ENCODE data around the gene GTPBP3. TPM values are rescaled to one million over a fixed set of nuclear protein-coding genes. Genes with fewer than 3 reads are reported as not detected.

GTPBP3 gene
- polyA plus RNA-seq, 3 donors, result 17.4 to 39.2 (median 34.1) TPM

DNA sequence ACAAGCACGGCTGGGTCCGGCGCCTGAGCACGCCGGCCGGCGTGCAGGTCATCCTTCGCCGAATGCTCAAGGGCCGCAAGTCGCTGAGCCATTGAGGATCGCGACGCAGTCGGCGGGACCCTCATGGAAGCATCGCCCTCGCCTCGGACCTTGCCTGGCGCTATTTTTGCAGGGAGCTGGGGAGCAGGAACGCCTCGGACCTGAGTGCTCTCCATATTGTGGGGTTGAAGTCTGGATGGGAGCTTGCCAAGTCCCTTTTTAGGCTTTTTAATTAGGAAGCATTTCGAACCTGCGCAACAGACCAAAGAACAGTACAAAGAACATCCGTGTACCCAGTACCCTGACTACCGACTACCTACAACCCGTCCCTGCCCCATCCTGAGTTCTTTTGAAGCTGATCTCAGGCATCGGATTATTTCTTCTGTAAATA is 31.1 kb upstream of the GTPBP3 start:
- no peak for DNase-seq

DNA sequence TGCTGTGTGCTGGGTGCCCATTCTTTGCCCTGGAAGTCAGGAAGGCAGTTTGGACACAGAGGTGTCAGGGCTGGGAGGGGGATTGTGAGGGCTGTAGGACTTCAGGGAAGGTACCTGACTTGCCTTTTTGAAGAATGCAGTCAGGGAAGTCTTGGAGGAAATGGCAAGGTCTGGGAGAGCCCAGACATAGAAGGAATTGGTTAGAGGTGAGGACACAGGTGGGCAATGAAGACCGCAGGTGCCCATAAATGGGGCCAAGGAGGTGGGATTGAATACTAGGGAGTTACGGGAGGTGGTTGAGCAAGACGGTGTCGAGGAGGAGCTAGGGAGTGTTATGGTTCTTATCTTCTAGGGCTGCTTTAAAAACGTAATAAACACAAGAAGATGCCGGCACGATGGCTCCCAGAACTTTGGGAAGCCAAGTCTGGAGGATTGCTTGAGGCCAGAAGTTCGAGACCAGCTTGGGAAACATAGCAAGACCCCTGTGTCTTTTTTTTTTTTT is 29.4 kb upstream of the GTPBP3 start:
- DNase-seq, result no peak

DNA sequence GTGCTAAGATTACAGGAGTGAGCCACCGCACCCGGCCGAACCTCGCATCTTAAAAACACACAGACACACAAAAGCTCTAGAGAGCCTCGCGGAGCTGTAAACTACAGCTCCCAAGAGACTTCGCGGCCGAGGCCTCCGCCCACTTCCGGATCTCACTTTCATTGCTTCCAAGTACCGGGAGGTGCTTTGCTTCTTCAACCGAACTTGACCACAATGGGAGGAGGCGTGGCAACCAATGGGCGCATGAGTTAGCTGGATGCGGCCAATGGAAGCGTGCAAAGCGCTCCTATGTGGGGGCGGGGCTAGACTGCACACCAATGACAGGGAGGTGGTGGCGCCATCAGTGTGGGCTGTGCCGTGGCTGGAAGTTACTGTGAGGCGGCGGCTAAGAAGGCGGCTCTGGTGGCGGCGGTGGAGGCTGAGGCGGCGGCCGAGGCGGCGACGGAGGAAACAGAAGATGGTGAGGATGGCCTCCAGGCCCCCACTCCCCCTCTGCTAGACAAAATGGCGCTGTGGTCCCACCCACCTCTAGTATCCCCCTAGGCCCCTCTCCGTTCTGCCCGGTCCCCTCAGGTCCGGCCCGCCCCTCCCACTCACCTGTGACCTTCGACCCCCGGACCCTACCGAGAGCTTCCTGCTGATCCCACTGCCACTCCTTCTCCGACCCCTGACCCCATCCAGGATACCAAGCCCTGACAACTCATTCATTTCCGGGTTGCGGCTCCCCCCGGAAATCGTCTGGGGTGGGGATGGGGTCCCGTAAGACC is 28.0 kb upstream of the GTPBP3 start, which contains the start of gene DDA1:
DDA1 (plus strand) TSS at position 366 of the 767 bp plus-strand sequence; CDS start at position 458, 92 bp downstream.
- peak; percentile 100 for DNase-seq

DNA sequence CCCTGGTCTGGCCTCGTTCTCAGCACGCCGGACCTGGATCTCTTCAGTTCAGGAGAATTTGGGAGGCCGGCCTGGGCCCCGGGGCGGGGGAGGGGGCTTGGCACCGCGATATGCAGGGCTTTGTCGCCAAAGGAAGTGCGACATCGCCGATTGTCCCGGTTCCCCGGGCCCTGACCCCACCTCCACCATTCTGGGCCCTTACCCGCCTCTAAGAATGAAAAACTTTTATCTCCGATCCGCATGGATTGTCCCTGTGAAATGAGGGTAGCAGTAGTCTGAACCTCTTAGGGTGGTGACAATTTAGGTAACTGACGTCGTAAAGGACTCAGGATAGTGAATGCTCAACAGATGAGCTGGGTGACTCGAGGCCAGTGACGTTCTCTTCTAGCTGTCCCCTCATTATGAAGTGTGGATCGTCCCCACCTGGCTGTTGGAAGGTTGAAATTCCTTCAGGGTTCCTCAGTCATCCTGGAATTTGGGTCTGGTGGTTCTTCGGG is 27.3 kb upstream of the GTPBP3 start:
- no peak for DNase-seq

DNA sequence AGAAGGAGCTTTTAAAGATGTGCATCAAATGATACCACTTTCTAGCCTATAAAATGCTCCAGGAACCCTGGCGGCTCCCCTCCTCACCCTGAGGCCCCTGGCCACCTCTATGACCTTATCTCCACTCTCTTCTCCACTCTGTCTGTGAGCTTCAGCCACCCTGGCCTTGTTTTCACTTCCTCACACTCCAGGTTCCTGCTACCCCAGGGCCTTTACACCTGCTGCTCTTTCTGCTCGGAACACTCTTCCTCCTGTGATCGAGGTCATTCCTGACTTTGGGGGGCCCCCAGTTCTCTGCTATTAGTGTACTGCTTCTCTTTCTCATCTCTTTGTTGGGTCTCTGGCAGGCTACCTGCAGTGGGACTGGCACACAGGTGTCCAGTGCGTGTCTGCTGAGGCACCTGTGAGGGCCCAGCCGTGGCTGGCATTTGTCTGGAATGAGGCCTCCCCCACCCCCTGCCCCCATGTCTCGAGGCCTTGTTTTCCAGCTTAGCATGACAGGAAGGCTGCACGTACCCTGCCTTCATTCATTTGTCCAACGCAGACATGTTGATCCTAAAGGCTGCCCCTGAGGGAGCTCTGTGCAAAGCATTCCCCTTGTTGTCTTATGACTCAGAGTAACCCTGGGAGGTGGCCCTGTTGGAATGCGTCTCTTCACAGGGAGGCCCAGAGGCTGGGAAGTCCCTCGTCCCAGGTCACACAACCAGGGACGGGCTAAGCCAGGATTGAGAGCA is 25.7 kb upstream of the GTPBP3 start:
- DNase-seq, result no peak

DNA sequence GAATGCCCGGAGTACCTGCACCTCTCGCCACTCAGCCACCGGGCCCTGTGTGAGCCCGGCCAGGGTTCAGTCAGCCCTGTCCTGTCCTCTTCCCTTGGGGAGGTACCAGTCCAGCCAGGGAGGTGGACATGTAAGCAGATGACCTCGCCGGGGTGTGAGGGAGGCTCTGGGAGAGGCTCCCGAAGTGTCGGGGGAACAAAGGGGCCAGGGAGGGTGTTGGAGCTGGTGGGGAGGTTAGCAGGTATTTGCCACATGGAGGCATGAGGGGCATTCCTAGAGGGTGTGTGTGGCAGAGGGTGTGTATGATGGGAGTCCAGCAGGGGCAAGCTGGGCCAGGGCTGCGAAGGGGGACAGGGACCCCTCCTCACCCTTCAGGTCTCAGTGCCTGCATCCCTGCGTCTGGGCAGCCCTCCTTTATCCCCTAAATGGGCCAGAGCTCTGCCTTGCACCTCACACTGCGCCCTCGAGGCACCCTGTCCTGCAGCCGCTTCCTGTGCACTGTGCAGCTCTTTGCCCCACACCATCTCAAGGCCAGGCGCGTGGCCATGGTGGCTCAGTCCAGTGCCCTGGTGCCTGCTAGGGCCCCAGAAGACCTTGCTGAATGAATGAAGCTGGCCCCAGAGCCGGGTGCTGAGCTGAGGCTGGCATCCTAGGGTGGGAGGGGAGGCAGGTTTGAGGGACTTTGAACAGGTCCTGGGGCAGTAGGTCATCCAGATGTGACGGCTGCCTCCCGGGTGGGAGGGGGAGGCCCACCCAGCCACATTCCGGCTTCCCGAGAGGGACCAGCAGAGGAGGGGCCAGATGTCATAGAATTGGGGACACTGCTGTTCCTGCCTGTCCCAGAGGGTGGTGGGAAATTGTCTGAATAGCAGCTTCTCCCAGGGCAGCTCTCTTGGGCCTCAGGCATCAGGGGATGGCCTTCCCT is 24.9 kb upstream of the GTPBP3 start:
- no peak for DNase-seq

DNA sequence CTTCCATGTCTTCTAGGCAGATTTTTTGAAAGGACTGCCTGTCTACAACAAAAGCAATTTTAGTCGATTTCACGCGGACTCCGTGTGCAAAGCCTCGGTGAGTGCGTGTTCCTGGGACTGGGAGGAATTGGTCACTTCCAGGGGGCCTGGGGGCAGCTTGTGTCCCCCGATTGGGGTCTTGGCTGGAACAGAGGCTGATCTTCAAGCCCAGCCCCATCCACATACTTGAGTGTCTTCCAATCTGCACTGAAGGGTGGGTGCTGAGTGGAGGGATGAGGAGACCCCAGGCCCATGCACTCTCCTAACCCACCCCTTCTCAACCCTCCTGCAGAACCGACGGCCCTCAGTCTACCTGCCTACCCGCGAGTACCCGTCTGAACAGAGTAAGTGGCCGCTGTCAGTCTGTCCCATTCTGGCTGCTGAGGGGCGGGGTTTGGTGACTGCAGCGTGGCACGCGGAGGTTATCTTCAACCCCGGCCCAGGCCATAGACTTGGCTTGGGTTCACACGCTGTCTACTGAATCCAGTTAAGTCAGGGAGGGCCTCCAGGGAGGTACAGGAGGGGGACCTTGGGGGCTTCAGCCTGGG is 23.3 kb upstream of the GTPBP3 start:
- DNase-seq, result no peak

DNA sequence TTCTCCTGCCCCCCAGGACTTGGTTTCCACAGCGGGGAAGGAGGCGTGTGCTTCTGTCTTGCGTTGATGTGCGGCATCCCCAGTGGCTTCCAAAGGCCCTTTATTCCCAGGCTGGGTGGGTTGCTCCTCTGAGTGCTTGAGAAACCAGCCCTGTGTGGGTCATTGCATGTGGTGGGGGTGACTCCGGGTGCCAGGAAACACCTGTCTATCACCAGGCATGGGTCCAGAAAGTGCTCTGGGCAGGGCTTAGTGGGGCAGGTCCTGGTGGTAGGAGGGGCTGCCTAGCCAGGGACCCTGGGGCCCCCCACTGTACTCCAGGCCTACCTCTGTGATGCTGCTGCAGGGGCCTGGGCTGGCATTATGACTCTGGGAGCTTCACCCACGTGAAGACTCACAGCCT is 18.4 kb upstream of the GTPBP3 start:
- DNase-seq, result no peak

DNA sequence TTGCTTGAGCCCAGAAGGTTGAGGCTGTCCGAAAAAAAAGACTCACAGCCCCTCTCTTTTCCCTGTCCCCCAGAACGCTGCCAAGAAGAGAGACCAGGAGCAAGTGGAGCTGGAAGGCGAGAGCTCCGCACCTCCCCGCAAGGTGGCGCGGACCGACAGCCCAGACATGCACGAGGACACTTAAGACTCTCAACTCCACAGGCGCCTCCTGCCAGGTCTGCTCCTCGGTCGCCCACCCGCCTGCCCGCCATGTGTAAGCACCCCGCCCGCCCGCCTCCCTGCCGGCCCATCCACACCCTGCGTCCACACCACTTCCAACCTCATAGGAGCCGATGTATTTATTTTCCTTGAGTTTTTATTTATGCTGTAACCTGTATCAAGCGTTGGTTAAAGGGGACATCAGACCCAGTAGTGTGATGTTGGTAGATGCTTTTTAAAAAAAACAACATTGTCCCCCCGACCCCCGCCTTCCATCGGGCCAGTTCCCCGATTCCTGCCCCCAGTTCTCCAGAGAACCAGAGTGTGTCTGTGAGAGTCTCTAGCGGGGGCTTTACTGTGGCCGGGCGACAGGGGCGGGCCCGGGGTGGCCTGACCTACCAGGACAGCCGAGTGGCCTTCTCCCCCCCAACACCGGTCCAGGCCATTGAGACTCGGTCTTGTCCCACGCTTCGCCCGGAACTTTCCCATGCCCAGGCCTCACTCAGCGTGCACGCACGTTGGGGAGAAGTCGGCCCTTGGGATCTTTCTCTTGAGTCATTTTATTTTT is 17.7 kb upstream of the GTPBP3 start:
- no peak for DNase-seq

DNA sequence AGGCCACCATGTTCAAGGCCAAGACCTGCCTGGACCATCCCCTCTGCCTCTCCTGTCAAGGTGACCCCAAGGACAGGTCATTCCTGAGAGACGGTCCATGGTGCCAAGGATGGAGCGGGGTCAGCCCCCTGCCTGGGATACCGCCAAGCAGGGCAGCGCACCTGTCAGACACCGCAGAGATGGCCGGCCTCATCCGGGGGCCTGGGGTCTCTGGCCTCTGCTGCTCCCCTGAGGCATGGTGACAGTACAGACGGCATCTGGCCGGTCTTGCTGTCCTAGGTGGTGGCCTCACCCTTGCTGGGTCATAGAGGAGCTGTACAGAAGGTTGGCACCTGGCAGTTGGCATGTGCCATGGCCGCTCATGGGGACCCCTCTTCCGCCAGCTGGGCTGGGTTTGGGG is 16.9 kb upstream of the GTPBP3 start:
- DNase-seq, result no peak

DNA sequence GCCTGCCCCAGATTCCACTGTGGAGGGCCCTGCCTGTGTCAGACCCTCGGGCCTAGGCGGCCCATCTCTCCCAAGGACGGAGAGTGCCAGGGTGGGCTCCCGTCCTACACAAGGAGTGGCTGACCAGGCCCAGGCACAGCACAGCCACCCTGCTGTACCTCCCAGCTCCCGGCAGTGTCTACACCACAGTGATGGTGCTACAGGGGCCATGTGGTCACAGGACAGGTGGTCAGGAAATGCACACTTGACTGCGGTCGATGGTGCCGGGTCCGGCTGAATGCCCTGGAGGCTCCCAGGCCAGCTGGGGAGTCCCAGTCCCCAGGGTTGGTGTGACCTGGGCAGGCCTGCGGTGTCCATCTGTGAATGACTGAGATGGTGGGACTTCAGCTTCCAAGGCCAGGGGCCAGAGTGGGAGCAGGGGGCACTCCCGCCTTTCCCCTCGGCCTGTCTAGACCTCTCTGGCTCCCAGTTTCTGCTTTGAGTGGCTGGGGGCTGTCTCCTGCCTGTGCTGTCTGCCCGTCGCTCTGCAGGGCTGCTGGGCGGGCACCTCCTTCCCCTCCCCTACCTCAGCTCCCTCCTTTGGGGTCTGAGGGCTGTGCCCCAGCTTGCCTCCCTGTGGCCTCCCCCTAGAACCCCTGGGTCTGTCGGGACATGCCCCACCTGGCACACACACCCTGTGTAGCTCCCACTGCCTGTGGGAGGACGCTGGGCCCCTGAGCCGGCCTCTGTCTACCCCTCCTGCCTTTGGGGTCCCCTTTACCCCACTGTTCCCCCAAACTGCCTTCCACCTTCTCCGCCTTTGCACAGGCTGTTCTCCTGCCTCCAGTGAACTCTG is 15.5 kb upstream of the GTPBP3 start:
- DNase-seq, result no peak

DNA sequence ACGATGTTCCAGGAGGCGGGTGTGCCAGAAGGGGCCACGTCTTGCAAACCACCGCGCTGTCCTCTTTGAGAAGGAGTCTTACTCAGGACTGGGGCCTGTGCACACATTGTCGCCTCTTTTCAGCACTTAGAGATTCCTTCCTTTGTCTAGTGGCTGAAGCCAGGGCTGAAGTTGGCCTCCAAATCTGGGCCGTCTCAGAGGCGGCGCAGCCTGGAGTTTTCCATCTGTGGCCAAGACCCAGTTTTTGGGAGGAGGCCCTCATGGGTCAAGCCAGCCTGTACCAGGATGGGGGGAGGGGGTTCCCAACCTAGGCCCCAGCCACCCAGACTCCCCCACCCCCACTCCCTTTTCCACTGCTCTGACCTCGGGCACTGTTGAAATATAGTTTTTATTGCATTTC is 14.5 kb upstream of the GTPBP3 start:
- no peak for DNase-seq

DNA sequence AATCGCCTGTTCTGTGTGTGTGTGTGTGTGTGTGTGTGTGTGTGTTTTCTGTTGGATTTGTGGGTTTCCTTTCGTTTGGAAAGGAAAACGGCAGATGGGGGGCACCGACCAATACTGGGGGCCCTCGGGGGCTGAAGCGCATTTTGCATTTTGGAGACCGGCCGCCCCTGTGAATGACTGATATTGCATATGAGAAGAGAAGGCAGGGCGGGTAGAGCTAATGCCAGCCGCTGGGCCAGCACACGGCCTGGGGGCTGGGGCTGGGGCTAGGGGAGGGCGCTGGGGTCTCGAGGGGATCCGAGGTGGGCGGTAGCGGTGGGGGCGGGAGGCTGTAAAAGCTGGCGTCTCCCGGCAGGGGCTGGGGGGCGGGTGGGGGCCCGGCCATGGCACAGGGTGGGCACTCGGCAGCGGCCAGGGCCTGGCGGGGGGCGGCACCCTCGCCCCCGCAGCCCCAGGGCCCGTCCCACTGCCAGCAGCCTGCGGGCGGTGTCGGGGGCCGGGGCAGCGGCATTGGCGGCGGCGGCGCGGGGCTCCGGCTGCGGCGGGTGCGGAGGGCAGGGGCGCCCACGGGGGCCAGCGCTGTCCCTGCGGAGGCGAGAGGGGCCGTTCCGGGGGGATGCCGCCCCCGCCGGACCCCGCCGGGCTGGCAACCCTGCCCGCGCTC is 13.9 kb upstream of the GTPBP3 start:
- DNase-seq, result no peak

DNA sequence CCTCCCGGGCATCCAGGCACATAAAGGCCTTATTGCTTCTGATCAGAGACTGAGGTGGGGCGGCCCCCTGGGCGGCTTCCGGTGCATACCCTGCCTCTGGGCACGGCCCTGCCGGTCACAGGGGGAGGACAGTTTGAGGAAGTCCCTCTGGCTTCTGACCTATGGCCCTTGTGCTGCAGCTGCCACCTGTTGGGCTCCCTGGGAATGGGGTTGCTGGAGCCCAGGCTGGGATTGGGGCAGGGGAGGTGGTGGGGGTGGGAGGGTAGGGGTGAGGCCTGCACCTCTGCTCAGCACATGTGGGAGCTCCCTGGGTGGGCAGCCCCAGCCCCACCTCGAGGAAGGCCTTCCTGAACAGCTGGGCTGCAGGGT is 13.4 kb upstream of the GTPBP3 start:
- no peak for DNase-seq

DNA sequence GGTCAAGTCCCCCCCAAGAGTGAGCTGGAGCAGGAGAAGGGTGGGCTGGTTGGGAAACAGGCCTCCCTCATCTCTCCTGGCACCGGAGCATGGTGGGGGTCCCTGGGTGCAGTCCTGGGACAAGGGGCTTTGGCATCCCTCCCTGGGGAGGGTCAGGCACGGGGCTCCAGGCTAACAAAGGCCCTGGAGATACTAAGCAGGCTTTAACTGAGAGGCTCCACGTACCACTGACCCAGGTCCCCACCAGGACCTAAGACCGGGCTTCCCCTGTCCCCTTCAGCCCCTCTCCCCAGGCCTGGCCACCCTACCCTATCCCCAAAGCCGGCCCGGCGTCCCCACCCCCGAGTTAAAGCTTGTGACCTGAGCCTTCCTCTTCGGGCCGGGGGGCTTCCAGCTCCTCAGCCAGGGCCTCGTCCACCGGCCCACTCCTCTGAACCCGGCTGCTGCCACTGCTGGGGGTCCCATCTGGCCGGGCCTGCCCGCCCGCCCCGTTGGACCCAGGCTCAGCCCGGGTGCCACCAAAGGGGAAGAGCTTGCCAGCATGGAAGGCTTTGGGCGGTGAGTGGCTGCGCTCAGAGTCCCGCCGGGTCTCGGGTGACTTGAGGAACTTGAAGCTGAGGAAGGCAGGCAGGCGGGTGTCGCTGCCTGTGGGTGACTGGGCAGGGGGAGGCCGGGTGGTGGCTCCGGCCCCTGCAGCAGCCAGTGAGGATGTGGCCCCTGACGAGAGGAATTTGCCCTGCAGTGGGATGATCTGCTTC is 12.8 kb upstream of the GTPBP3 start:
- DNase-seq, result no peak

DNA sequence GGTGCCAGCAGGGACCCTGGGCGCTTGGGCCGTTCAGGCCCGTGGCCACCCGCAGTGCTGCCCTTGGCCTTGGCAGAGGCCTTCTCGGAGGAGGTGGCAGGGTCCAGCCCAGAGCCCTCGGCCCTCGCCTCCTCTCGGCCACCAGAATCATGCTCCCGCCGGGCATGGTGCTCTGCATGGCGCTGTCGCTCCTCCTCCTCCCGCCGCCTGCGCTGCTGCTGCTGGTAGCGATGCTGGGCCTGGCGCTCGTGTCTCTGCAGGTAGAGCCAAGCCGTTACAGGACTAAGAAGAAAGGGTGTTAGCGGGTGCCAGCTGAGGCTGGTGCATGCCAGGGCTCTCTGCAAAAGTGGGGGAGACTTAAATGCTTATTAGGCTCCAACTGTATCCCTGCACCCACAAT is 12.2 kb upstream of the GTPBP3 start:
- DNase-seq, result no peak

DNA sequence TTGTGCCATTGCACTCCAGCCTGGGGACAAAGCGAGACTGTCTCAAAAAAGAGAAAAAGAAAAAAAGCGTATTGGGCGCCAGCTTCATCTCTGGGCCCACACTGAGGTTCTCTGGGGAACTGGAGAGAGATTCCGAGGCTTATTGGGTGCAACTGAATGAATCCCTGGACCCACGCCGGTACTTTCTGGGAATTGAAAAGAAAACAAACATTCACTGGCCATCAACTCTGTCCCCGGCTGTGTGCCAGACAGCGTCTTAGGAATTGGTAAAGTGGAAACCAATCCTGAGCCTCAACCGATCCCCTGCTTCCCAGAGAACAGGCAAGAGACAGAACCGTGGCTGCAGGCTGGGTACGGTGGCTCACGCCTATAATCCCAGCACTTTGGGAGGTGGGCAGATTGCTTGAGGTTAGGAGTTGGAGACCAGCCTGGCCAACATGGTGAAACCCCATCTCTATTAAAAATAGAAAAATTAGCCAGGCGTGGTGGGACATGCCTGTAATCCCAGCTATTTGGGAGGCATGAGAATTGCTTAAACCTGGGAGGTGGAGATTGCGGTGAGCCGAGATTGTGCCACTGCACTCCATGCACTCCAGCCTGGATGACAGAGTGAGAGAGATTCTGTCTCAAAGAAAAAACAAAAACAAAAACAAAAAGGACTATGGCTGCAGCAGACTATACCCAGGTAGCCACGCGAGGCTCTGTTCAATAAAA is 11.3 kb upstream of the GTPBP3 start:
- no peak for DNase-seq

DNA sequence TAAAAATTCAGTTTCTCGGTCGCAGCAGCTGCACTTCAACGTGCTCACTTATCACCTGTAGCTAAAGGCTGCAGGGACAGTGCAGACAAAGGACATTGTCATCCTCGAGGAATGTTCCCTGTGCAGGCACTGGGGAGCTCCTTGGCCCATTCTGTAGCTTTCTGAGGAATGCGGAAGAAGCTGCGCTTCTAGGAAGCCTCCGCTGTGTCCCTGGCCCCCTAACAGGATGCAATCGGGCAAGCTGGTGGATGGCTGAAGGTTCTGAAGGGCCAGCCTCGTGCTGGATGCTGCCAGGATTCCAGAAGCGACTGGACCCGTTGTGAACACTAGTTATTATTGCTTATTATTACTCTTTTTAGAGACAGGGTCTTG is 10.8 kb upstream of the GTPBP3 start:
- DNase-seq, result no peak

Measured in renal pelvis (tissue), 4 donors.